GM19023 (cell line): ENCODE results near the gene SLC17A1.

ENCODE experiments used
- ATAC-seq: cut with Tn5 transposase; IDR thresholded peaks from one replicate; pipeline ENCODE4 v1.9.1; 2021; ENCODE audit warnings: mild to moderate bottlenecking, moderate library complexity; ENCODE audit not compliant: unreplicated experiment

SLC17A1 gene

GRCh38 chr6:25832670-25833069, 818 bp upstream of the SLC17A1 start:
- no peak for ATAC-seq

GRCh38 chr6:25832307-25832662, 433 bp upstream of the SLC17A1 start:
- ATAC-seq, result no peak

DNA sequence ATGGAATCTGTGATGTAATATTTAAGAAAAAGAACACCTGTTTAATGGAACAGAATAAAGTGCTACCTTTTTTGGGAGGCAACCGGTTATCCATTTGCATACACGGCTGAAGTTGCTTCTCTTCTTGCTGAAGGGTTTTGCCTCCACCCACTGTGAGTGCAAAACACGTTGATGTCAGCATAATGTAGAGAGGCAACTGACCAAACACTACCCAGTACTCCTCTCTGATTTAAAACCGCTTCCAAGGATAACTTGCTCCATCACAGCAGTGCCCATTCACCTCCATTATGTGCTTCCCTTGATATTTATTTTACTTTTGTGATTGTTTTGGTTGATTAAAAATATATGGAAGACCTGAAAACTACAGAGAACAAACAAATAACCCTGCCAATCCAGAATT, 1.4 kb downstream of the SLC17A1 start:
- no peak for ATAC-seq

GRCh38 chr6:25829375-25829774, 2.5 kb downstream of the SLC17A1 start:
- no peak for ATAC-seq

DNA sequence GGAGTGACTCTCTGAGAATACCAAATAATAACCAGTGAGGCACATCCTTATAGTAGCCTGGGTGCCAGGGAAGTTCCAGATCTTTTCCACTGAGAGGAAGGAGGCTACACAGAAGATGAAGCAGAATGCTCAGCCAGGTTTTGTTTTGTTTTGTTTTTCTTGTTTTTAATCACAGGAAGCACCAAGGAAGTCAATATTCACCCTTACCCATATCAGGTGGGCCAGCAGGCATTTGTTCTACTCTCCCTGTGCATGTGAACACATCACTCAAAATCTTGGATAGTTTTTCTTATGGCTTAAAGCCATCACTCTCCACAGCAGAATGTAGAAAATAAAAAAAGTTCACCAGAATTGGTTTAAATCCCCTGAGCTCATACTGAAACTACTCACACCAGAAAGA, 10.5 kb downstream of the SLC17A1 start:
- no peak for ATAC-seq

- ATAC-seq, result no peak
These were observed 15.6 kb downstream of the SLC17A1 start for GRCh38 chr6:25816252-25816651.

DNA sequence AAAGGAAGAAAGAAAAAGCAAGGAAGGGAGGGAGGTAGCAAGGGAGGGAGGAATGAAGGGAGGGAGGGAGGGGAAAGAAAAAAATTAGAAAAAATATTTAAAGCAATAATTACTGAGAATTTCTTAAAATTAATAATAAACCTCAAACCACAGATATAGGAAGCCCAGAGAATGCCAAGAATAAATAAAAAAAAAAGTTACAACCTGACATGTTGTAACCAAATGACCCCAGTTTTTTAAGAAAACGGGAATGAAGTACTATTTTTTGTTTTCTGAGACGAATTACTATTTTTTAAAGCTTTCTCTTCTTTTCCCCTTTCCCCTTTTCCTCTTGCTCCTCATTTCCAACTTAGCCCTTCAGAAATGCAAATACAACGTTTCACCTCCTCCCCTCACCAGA, 16.7 kb downstream of the SLC17A1 start:
- ATAC-seq, result no peak

DNA sequence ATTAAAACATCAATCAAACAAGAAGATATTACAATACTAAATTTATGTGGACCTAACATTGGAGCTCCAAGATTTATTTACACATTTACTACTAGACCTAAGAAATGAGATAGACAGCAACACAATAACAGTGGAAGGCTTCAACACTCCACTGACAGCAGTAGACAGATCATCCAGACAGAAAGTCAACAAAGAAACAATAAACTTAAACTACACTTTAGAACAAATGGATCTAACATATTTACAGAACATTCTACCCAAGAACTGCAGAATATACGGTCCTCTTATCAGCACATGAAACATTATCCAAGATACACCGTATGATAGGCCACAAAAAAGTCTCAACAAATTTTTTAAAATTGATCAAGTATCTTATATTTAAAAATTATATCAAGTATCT, 27.0 kb downstream of the SLC17A1 start:
- ATAC-seq, result no peak

GRCh38 chr6:25801436-25801835, 30.4 kb downstream of the SLC17A1 start:
- no peak for ATAC-seq

- ATAC-seq, result no peak
These were observed 37.1 kb downstream of the SLC17A1 start for GRCh38 chr6:25794784-25795183.

- ATAC-seq, result no peak
These were observed 37.9 kb downstream of the SLC17A1 start for GRCh38 chr6:25793970-25794369.

GRCh38 chr6:25792016-25792415, 39.8 kb downstream of the SLC17A1 start:
- no peak for ATAC-seq

DNA sequence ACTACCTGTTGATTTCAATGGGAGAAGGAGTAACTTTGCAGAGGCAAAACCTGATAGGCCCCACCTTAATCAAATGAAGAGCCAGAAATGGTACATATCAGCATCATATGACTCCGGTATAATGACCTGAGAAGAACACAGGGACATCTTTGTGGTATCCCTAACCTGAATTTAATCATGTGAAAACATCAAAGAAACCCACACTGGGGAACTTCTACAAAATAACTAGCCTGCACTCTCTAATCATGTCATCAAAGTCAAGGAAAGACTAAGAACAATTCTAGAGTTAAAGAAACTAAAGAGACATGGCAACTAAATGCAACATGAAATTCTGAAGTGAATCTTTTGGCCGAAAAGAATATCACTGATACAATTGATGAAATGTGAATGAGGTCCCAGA, 42.4 kb downstream of the SLC17A1 start:
- no peak for ATAC-seq

- ATAC-seq, result no peak
These were observed 43.4 kb downstream of the SLC17A1 start for GRCh38 chr6:25788305-25788922.

DNA sequence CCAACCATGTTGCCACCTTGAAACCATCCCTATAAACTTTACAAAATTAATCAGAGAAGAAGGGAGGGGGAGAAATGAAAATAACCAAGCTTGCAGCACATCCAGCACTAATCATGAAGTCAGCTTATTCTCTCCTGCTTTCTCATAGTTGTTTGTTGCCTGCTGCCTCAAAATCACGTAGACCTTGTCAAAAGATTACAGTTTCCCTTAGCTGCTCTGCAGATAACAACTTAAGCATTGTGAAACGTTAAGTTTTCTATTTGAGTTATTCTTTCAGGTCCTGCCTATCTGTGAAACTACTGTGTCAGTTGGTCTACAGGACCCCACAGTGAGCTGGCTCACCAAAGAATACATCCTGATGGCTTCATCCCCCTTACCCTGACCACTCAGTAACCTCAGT, 44.4 kb downstream of the SLC17A1 start:
- ATAC-seq, result no peak

GRCh38 chr6:25781134-25781533, 50.7 kb downstream of the SLC17A1 start:
- ATAC-seq, result no peak

DNA sequence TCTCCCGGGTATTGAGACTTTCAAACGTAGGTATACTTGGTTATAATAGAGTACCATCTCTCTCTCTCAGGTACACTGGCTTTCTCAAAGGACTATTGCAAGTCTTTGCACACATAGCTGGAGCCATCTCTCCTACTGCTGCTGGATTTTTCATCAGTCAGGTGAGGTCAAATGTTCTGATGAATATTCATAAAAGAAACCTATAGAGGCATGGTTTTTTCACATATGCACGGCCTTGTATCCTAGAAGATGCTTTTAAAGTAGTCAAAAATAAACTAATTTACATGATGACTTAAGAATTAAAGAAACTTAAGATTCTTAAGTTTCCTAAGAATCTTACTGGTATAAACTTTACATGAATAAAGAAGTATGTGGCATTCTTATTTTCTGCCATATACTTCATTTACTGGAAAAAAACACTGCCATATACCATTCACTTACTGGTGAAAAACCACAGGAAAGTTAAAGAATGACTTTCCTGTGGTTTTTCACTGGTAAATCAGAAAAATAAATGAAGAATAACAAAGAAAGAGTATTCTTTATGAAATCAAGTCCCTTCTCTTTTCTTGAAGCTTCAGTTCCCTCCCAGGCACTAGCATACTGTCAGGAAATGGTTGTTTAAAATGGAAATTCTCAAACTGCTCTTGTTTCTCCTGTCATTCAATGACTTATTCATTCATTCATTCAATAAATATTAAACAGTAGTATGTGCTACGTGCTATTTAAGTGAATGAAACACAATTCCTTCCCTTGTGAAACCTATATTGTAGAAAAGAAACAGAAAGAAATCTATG, 53.8 kb downstream of the SLC17A1 start:
- ATAC-seq, result no peak

GRCh38 chr6:25777031-25777430, 54.8 kb downstream of the SLC17A1 start:
- ATAC-seq, result no peak

DNA sequence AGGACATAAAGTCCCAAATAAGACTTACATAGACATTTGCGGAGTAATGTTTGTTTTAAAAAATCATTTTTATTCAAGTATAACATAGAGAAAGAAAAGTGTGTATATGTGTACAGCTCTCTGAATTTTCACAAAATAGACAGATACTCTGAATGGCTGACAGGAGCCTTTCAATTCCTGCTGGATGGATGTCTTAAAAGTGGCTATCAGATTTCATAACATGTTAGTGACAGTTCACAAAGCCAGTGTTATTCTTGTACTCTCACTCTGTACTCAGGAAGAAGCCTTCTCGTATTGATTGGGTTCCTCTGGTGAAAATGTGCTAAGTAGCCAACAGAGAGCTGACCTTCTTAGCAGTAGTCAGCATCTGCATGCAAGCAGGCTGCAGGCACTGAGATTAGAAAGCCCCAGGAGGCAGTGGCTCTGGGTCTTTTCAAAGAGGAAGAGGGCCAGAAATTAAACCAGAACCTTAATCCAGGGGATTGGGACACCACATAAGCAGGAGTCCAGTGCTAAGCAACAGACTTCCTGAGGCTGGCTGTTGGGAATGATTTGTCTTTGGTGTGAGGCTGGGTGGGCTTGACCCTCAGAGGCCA, 57.6 kb downstream of the SLC17A1 start:
- no peak for ATAC-seq

DNA sequence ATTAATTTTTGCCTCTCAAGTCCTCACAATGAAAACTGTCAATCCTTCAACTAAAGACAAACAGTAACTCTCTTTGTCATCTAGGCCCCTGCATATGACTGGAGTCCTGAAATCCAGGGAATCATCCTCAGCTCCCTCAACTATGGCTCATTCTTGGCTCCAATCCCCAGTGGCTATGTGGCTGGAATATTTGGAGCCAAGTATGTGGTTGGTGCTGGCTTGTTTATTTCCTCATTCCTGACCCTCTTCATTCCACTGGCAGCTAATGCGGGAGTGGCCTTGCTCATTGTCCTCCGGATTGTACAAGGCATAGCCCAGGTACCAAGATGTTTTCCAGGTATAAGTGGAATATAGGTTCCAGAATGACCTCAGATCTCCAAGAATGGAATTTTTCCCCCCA, 61.9 kb downstream of the SLC17A1 start:
- no peak for ATAC-seq

DNA sequence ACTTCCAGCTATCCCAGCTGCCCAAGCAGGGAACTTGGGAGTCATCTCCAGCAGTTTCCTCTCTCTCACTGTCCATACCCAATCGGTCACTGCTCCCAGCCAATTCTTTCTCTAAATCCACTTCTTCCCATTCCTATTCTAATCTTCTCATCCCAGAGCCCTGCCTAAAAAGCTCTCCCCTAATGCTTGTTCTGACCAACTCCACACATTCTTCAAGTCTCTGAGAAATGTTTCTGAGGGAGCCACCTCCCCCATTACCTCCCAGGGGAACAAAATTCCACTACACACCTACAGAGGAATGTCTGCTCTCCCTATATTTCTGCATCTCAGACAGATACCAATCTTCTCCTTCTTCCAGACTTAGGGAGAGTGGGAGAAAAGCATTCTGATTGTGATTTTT, 63.3 kb downstream of the SLC17A1 start:
- no peak for ATAC-seq

DNA sequence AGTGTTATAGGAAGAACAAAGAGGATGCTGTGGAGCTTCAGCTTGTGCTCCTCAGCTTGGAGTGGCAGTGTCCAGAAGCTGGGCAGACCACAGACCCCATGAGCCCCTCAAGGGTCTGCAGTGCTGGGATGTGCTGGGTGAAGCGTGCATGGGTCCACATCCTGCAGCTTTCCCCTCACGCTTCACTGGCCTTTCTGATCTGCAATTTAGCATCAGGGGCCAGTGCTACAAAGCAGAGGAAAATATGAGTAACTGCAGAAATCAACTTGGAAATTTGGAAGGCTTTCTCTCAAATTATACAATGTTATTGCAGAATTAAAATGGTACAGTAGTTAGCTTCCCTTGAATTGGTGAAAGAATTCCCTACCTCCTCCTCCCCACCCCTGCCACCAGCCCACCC, 67.2 kb downstream of the SLC17A1 start:
- ATAC-seq, result no peak
